HG03097 (cell line): ENCODE measurements around the gene DPH7.
A peak's percentile ranks its signal among the peaks of the same experiment; 100 is the strongest.
"Not testable (repeated sequence)": the region's sequence is repeated elsewhere in the genome, so short reads cannot be mapped to it uniquely, and the experiment has no call there.

Experiments
- ATAC-seq: cut with Tn5 transposase; IDR thresholded peaks from one replicate; pipeline ENCODE4 v1.9.1; 2021; ENCODE audit not compliant: unreplicated experiment, low FRiP score

Gene DPH7

DNA sequence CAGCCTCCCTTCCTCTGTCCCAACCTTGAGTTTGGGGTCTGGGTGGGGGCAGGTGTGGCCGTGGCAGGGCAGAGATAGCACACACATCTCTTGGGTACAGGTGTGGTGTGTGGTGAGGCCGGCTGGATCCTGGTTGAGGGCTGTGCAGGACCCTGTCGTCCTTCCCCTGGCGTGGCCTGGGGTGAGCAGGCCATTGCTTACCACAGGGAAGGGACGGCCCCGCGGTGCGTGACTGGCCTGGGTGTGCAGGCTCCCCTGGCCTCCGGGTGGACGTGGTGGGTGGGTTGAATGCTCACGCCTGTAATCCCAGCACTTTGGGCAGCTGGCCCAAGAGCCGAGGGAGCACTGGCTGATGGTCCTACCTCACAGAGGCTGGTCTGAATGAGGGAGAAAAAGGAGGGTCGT, 28.0 kb upstream of the DPH7 start:
- ATAC-seq, result no peak

- ATAC-seq, result peak; percentile 12
Observed at GRCh38 chr9:137606005-137606621, 27.4 kb upstream of the DPH7 start.

DNA sequence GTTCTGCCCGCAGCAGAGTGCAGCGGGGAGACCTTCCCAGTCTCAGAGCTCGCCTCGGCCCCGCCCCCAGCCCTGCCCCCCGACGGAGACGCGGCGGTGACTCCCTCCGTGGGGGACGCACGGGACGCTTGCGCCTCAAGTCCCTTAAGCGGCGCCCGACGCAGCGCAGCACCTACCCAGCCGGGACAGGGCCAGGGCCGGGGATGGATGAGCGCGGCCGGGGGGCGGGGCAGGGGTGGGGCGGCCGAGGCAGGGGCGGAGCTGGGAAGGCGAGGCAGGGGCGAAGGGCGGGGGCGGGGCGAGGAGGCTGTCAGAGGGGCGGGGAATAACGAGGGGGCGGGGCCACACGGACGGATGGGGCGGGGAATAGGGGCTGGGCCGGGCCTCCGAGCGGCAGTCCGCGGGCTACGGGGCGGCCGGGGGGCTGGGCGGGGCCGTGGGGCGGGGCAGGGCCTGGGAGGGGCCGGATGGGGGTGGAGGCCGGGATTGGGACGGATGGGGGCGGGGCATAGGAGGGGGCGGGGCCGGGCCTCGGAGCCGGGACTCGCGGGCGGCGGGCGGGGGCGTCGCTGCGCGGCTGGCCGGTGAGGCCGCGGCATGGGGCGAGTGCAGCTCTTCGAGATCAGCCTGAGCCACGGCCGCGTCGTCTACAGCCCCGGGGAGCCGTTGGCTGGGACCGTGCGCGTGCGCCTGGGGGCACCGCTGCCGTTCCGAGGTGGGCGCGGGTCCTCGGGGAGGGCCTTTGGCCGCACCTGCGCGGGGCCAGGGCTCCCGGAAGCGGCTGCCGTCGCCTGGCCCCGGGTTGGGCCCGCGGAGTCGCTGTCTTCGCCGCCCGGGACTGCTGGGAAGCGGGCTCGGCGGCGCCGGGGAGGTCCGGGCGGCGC, 26.6 kb upstream of the DPH7 start, which contains the start of gene ARRDC1:
TSS of gene ARRDC1 (plus strand) at position 566 of the 884 bp plus-strand sequence. CDS start at position 598, 32 bp downstream.
- ATAC-seq, result peak; percentile 62

- ATAC-seq, result no peak
Observed at GRCh38 chr9:137604345-137605086, 25.8 kb upstream of the DPH7 start.

- no peak for ATAC-seq
Observed at GRCh38 chr9:137603879-137604278, 25.2 kb upstream of the DPH7 start.

- ATAC-seq, result no peak
Observed at GRCh38 chr9:137602661-137603060, 23.9 kb upstream of the DPH7 start.

DNA sequence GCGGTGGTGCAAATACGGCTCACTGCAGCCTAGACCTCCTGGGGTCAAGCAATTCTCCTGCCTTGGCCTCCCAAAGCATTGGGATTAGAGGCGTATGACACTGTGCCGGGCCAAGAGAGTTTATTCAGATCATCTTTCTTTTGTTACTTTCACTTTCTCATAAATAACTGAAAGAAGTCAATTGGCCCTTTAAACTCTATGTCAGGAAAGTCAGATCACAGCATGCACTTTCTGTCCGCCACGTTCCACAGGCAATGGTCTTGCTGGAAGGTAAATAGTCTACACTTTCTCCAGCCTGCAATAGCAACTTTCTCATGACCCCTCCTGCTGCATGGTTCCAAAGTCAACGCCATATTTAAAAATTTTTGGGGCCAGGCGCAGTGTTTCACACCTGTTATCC, 20.2 kb upstream of the DPH7 start:
- no peak for ATAC-seq

- ATAC-seq, result not testable (repeated sequence)
Observed at GRCh38 chr9:137596577-137596976, 17.9 kb upstream of the DPH7 start.

- ATAC-seq, result no peak
Observed at GRCh38 chr9:137593176-137593575, 14.5 kb upstream of the DPH7 start.

DNA sequence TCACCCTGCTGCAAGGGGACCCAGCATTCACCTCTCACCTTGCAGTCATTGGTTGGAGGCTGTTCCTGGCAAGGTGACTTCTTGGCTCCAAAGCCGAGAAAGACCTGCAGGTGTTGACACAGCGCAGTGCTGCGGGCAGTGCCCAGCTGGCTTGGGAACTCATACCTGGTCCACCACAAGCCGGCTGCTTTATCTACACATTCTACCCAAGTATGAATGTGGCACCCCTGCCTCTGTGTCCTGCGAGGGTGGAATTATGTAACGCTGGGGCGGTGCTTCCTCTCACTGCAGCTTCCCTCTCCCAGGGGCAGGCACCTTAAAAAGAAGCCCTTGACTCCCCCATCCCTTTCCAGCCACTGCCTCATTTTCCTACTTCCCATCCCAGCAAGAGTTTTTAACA, 14.0 kb upstream of the DPH7 start:
- ATAC-seq, result no peak

DNA sequence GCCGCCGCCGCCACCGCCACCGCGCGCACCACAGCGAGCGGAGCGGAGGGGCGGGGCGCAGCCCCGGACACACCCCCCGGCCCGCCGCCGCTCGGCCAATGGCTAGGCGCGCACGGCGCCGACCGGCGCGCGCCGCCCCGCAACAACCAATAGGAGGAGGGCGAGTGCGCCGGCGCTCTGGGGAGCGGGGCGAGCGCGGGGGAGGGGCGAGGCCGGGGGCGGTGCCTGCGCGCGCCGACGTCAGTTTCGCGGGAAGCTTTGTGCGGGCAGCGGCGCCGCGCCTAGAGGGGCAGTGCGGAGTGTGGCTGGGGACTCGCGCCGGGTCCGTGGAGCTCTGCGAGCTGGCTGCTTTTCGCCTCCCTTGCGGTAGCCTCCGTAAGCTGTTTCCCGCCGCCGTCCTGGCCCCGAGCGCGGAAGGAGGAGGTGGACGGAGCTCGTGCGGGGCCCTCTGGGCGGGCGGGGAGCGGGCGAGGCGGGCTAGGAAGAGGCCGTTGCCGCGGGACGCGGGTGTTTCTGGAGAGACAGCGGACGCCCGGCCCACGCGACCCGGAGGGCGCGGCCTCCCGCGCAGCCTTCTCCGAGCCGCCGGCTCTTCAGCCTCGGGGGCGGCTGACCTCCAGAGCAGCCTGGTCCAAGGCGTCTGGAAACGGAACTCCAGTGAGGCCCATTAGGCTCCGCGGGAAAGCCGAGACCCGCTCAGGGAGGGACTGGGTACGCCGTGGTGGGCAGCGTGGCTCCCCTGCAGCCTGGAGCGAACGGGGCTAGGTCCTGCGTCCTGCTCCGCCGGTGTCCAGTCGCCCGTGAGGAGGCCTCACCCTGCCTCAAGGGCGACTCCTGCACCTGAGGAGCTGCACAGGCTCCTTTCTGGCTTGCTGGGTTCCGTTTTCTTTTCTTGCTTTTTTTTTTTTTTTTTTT, 12.0 kb upstream of the DPH7 start, which contains the start of gene ZMYND19:
TSS of gene ZMYND19 (minus strand) at position 44 of the 915 bp plus-strand sequence. CDS start 249 bp downstream, outside the sequence.
- peak; percentile 81 for ATAC-seq

DNA sequence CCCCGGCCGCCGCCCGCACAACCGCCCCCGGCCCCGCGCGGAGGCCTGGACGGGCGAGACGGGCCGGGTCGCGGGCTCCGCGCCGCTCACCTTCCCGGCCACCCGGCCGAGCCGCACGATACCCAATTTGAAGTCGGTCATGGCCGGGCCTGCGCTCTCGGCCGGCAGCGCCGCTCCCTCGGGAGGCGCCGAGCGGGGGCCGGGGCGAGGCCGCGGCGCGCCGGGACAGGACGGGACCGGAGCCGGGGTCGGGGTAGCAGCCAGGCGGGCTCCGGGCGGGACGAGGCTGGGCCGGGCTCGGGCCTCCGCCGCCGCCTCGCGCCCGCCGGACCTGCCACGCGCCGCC, 11.4 kb upstream of the DPH7 start:
- no peak for ATAC-seq

- ATAC-seq, result peak; percentile 16
Observed at GRCh38 chr9:137589441-137590122, 10.9 kb upstream of the DPH7 start.

DNA sequence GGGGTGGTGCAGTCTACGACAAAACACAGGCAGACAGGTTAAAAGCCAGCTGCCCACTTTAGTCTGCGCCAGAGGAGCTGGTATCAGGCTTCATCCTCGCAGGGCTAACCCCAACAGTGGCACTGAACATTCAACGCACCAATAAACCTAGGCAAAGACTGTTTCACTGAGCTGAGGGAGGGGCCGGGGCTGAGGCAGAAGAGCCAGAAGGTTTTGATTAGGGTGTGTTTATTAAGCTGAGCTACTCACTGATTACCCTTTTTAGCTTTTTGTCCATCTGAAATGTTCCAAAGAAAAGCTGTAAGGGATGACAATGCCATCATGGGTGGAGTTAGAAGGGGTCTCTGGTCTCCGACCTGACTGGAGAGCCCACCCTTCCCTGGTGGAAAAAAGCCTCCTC, 10.2 kb upstream of the DPH7 start:
- ATAC-seq, result no peak

DNA sequence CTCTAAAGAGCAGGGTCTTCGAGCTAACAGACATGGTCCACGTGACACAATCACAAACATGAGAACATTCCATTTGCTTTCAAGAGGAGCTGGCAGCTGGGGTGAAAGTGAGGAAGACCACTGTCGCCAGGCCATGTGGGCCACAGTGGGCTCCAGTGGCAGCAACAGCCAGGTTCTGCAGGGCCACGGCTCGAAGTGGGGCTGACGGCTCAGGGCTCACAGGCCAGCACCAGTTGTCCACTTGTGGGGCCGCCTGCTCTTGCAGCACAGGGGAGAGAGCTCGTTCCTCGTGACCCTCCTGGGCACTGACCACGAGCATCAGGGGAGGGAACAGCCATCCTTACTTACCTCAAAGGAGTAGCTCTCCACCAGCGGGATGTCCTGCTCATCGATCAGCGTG, 9.6 kb upstream of the DPH7 start:
- ATAC-seq, result no peak

GRCh38 chr9:137586854-137587253, 8.1 kb upstream of the DPH7 start:
- ATAC-seq, result no peak

DNA sequence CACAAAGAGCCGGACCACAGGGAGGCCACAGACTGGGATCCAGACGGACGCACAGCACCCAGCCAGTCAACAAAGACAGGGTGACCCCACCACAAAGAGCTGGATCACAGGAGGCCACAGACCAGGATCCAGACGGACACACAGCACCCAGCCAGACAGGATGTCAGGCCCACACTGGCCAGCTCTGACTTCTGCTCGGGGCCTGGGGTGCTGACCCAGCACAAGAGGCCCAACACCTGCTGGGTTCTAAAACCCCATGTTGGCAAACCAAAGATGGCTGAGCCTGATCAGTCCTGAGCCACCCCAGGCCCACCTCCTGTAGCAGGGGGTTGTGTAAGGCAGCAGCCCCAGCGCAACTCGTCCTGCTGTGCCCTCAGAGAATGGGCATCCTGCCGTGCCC, 5.2 kb upstream of the DPH7 start:
- ATAC-seq, result no peak

- ATAC-seq, result no peak
Observed at GRCh38 chr9:137583347-137583746, 4.6 kb upstream of the DPH7 start.

GRCh38 chr9:137582286-137582860, 3.6 kb upstream of the DPH7 start:
- ATAC-seq, result no peak
